ENCODE data around the gene SPEF1. TPM values are rescaled to one million over a fixed set of nuclear protein-coding genes. Genes with fewer than 3 reads are reported as not detected.
"Not testable (repeated sequence)": the region's sequence is repeated elsewhere in the genome, so short reads cannot be mapped to it uniquely, and the experiment has no call there.

The SPEF1 gene
- total RNA-seq, 2 donors from 2014 or later: 0.48 to 0.49 TPM

DNA sequence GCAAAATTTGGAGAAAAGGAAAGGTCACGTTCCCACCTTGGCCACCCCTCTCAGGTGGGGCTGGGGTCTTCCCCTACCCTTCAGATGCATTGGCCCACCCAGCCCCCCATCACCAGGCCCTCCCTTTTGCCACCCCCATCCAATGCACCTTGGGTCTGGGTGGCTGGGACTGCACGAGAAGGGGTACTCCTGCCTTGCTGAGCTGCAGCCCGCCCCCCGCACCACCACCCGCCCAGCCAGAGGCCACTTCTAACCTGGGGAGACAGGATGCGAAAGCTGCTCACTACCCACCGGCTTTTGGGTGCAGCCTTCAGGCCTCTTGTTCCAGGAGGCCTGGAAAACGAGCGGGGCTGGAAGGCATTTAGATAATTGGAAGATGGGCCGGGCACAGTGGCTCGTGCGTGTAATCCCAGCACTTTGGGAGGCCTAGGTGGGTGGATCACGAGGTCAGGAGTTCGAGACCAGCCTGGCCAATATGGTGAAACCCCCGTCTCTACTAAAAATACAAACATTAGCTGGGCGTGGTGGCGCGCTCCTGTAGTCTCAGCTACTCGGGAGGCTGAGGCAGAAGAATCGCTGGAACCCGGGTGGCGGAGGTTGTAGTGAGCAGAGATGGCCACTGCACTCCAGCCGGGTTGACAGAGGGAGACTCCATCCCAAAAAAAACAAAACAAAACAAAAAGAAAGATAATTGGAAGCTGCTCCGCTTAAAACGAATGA, 13.6 kb upstream of the SPEF1 start:
- H3K9me3 Mint-ChIP-seq: no peaks in the 10 kb centered on the region
- DNase-seq: no peak
- peak overlapping the region; percentile 94 to 96 for H3K4me3 Mint-ChIP-seq
- H3K36me3 Mint-ChIP-seq (ENCODE audit: insufficient read depth in 2 of 2): peaks cover 2 to 12% of the 10 kb centered on the region in 2 donors
- no peaks in the 10 kb centered on the region for H3K27me3 Mint-ChIP-seq (ENCODE audit: low read depth)
- no peak for ATAC-seq (replicated peaks in 1 of 2)
- peak overlapping the region; percentile 89 for H3K27ac Mint-ChIP-seq
- peaks cover 38% of the 10 kb centered on the region for H3K4me1 Mint-ChIP-seq (ENCODE audit: low read depth)

DNA sequence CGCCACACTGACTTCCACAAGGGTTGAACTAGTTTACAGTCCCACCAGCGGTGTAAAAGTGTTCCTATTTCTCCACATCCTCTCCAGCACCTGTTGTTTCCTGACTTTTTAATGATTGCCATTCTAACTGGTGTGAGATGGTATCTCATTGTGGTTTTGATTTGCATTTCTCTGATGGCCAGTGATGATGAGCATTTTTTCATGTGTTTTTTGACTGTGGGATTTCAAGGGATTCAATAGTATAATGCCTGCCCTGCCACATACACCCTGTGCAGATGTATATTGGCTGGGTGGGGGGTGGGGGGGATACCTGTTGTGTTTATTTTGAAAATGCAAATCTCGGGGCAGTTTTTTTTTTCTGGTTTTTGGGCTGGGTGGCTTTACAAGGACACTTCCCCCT, 12.9 kb upstream of the SPEF1 start:
- not testable (repeated sequence) for H3K27me3 Mint-ChIP-seq (ENCODE audit: low read depth); H3K9me3 Mint-ChIP-seq; H3K27ac Mint-ChIP-seq; DNase-seq; ATAC-seq (replicated peaks in 1 of 2); H3K4me3 Mint-ChIP-seq
- Mint-ChIP-seq H3K4me1 (ENCODE audit: low read depth) (peaks cover 35% of the 10 kb centered on the region), H3K36me3 (ENCODE audit: insufficient read depth in 2 of 2) (peaks cover 2 to 12% of the 10 kb centered on the region in 2 donors)

DNA sequence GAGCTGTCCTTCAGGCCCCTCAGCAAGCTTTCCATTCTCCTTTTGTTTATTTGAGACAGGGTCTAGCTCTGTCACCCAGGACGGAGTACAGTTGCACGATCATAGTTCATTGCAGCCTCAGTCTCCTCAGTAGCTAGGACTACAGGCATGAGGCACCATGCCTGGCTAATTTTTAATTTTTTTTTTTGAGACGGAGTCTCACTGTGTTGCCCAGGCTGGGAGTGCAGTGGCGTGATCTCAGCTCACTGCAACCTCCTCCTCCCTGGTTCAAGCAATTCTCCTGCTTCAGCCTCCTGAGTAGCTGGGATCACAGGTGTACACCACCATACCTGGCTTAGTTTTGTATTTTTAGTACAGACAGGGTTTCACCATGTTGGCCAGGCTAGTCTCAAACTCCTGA, 8.0 kb upstream of the SPEF1 start:
- not testable (repeated sequence) for H3K36me3 Mint-ChIP-seq (ENCODE audit: insufficient read depth in 2 of 2); ATAC-seq (replicated peaks in 1 of 2); H3K9me3 Mint-ChIP-seq; DNase-seq; H3K27me3 Mint-ChIP-seq (ENCODE audit: low read depth); H3K27ac Mint-ChIP-seq
- peaks cover 33% of the 10 kb centered on the region for H3K4me1 Mint-ChIP-seq (ENCODE audit: low read depth)
- peak overlapping the region; percentile 27 to 48 for H3K4me3 Mint-ChIP-seq

DNA sequence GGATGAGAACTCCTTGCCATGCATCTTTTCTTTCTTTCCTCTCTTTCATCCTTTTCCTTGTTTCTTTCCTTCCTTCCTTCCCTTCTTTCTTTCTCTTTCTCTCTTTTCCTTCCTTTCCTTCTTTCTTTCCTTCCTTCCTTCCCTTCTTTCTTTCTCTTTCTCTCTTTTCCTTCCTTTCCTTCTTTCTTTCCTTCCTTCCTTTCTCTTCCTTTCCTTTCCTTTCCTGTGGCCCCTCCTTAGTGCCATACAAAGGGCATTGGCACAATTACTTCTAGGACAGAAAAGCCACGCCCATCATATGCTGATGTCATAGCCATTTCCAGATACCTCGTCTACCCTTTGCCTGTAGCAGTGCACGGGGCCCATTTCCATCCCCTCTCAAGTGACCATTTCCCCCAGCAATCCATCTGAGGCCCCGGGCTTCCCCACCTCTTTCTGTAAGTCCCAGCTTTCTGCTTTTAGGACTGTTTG, 7.5 kb upstream of the SPEF1 start:
- Mint-ChIP-seq H3K4me3 (peak overlapping the region; percentile 27 to 48), H3K27me3 (ENCODE audit: low read depth) (no peaks in the 10 kb centered on the region), H3K9me3 (no peaks in the 10 kb centered on the region), H3K36me3 (ENCODE audit: insufficient read depth in 2 of 2) (peaks cover 2% of the 10 kb centered on the region in 2 donors), H3K27ac (no peak overlapping the region), H3K4me1 (ENCODE audit: low read depth) (peaks cover 38% of the 10 kb centered on the region)
- no peak for DNase-seq
- ATAC-seq (replicated peaks in 1 of 2): no peak

DNA sequence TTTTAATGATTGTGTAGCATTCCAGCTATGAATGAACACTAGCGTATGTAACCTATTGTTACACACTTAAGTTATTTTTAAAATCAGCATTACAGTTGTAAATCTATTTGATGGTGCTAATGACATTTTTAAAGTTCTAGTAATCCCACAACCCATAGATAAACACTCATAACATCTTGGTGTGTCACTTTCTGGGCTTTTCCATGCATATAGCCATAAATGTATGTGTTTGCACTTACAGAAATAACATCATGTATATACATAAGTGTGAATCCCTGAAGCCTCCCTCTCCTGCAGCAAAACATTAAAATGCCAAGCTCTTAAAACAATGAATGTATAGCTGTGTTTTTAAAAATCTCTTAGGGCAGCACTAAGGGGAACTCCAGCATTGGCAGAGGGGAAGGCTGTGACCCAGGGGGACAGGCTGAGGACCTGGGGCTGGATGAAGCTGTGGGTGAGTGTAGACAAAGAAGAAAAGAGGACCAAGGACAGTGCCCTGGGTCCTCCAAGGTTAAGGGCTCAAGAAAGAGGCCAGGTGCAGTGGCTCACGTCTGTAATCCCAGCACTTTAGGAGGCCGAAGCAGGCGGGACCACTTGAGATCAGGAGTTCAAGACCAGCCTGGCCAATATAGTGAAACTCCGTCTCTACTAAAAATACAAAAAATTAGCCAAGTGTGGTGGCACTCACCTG, 6.2 kb upstream of the SPEF1 start:
- Mint-ChIP-seq H3K4me3 (peak overlapping the region; percentile 50 to 64), H3K27me3 (ENCODE audit: low read depth) (no peaks in the 10 kb centered on the region), H3K27ac (peak overlapping the region; percentile 16), H3K9me3 (no peaks in the 10 kb centered on the region), H3K4me1 (ENCODE audit: low read depth) (peaks cover 48% of the 10 kb centered on the region), H3K36me3 (ENCODE audit: insufficient read depth in 2 of 2) (peaks cover 2% of the 10 kb centered on the region in 2 donors)
- ATAC-seq (replicated peaks in 1 of 2): no peak
- no peak for DNase-seq

DNA sequence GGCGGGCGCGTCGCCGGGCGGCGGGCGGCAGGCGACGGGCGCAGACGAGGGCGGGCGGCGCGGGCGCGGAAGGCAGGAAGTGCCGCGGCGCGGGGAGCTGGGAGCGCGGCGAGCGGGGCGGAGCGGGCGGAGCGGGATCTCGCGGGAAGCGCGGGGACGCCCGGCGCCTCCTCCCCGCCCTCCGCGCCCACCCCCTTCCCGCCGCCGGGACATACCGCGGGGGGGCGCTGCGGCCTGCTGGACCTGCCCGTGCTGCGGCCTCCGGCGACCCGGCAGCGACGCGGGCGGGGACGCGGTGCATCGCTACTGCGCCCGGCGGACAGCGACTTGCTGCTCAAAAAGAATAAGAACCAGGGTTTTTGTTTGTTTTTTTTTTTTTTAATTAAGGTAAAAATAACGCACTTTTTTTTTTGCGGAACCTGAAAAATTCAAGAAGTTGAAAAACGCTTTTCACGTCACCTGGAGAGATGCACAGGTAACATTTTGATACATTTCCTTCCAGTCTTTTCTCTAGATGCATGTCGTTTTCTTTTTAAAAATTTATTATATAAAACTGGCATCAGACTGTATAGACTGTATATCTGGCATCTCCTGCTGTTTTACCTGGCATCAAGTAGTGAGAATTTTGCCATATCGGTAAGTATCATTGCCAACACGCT, 5.5 kb upstream of the SPEF1 start, which contains the start of gene CENPB:
Gene CENPB (minus strand): TSS at position 76 of the 659 bp plus-strand sequence. CDS start 257 bp downstream, outside the sequence.
- H3K4me1 Mint-ChIP-seq (ENCODE audit: low read depth): peaks cover 54% of the 10 kb centered on the region
- H3K36me3 Mint-ChIP-seq (ENCODE audit: insufficient read depth in 2 of 2): peaks cover 2% of the 10 kb centered on the region in 2 donors
- H3K27ac Mint-ChIP-seq: peak within 1 kb of the TSS; percentile 43
- H3K27me3 Mint-ChIP-seq (ENCODE audit: low read depth): no peaks in the 10 kb centered on the region
- ATAC-seq (replicated peaks in 1 of 2) (peak; percentile 95), DNase-seq (peak; percentile 93 to 97)
- H3K4me3 Mint-ChIP-seq: peak within 1 kb of the TSS; percentile 78 to 84
- no peaks in the 10 kb centered on the region for H3K9me3 Mint-ChIP-seq

DNA sequence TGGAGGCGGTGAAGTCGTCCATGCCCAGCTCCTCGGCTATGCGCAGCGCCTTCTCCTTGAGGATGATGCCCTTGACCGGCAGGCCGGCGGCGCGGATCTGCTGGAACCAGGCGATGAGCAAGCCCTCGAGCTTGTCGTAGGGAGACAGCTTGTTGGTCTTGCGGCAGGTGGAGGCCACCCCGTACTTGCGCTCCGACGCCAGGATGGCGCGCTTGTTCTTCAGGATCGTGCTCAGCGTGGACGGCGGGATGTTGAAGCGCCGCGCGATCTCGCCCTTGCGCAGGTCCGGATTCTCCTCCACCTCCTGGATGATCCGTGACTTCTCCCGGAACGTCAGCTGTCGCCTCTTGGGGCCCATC, 4.9 kb upstream of the SPEF1 start:
- H3K36me3 Mint-ChIP-seq (ENCODE audit: insufficient read depth in 2 of 2): peaks cover 2% of the 10 kb centered on the region in 2 donors
- peak; percentile 50 to 57 for DNase-seq
- no peaks in the 10 kb centered on the region for H3K27me3 Mint-ChIP-seq (ENCODE audit: low read depth)
- H3K4me3 Mint-ChIP-seq: peak overlapping the region; percentile 78 to 84
- peak; percentile 34 to 46 for ATAC-seq (replicated peaks in 1 of 2)
- H3K4me1 Mint-ChIP-seq (ENCODE audit: low read depth): peaks cover 61% of the 10 kb centered on the region
- H3K9me3 Mint-ChIP-seq: no peaks in the 10 kb centered on the region
- H3K27ac Mint-ChIP-seq: peak overlapping the region; percentile 43

DNA sequence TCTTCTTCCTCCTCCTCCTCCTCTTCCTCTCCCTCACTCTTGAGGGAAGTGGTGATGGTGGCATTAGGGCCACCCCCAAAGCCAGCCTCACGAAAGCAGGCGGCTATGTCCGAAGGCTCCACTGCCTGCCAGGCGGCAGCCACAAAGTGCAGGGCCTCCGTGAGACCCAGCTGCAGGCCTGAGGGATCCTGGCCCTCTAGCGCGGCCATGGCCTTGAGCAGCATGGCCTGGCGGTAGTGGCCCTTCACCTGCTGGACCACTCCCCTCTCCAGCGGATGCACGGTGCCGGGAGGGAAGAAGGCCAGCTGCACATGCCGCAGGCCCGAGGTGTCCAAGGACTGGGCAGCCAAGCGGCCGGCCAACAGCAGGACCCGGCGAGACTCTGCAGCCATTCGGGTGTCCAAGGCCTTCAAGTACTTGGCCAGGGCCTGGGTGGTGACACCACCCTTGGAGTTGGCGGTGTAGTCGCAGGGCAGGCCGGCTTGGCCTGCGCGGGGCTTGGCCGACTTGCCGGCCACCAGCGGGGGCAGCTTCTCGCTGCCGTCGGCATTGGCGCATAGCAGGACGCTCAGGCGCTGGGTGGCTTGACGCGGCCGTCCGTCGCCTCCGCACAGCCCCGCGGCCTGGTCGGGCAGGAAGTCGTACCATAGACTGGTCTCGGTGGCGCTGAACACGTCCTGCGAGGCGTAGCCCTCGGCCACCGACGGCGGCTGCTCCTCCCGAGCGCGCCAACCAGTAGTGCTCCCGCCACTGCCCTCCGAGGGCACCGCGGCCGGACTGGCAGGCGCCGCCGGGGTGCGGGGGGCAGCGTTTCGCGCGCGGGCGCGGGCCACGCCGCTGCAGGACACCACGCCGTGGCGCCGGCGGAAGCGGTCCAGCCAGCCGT, 4.2 kb upstream of the SPEF1 start:
- Mint-ChIP-seq H3K27ac (no peak overlapping the region), H3K4me1 (ENCODE audit: low read depth) (peaks cover 68% of the 10 kb centered on the region), H3K27me3 (ENCODE audit: low read depth) (no peaks in the 10 kb centered on the region), H3K9me3 (no peaks in the 10 kb centered on the region), H3K36me3 (ENCODE audit: insufficient read depth in 2 of 2) (peaks cover 2% of the 10 kb centered on the region in 2 donors), H3K4me3 (peak overlapping the region; percentile 27 to 84)
- DNase-seq: no peak
- no peak for ATAC-seq (replicated peaks in 1 of 2)

DNA sequence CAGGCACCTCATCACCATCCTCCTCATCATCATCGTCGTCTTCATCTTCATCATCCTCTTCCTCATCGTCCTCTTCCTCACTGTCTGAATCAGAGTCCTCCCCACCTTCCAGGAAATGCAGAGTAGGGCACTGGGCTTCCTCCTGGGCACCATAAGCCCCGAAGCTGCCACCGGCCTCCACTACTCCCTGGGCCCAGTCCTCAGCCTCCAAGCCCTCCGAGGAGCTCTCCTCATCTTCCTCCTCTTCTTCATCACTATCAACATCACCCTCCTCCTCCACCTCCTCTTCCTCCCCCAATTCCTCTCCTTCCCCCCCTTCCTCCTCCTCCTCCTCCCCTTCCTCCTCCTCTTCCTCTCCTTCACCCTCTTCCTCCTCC, 3.6 kb upstream of the SPEF1 start:
- DNase-seq (no peak), ATAC-seq (replicated peaks in 1 of 2) (no peak)
- peak overlapping the region; percentile 57 to 80 for H3K4me3 Mint-ChIP-seq
- no peaks in the 10 kb centered on the region for H3K9me3 Mint-ChIP-seq
- peaks cover 1% of the 10 kb centered on the region for H3K27me3 Mint-ChIP-seq (ENCODE audit: low read depth)
- H3K36me3 Mint-ChIP-seq (ENCODE audit: insufficient read depth in 2 of 2): peaks cover 2% of the 10 kb centered on the region in 2 donors
- peaks cover 69% of the 10 kb centered on the region for H3K4me1 Mint-ChIP-seq (ENCODE audit: low read depth)
- H3K27ac Mint-ChIP-seq: peak overlapping the region; percentile 14

DNA sequence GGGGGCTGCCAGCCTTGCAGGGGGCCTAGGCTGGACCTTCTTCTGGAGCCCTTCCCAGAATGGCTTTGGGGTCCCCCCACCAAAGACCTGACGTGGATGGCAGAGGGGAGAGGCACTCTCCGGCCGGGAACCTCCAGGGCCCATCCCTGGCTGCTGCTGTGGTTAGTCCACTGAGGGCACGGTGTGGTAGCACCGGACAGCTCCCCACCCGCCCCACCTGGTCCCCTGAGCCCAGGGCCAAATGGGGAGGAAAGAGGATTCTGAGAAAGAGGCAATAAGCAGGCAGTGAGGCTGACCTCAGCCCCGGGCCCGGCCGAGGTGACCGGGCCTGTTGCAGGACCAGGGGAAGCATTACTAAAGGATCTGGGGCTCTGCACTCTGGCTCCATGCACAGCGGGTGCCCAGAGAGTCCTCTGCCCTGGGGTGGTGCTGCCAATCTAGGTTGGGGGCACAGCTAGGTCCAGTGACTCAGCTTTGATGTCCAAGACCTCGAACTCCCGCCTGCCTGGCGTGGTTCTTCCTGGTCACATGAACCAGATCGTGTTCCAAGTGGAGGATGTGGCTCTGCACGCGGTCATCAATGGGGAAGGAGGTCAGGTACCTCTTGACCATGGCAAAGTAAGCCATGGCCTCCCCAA, 3.1 kb upstream of the SPEF1 start:
- H3K27me3 Mint-ChIP-seq (ENCODE audit: low read depth): peaks cover 6% of the 10 kb centered on the region
- H3K4me1 Mint-ChIP-seq (ENCODE audit: low read depth): peaks cover 69% of the 10 kb centered on the region
- ATAC-seq (replicated peaks in 1 of 2): no peak
- no peak for DNase-seq
- H3K4me3 Mint-ChIP-seq: peak overlapping the region; percentile 57 to 80
- H3K36me3 Mint-ChIP-seq (ENCODE audit: insufficient read depth in 2 of 2): peaks cover 2% of the 10 kb centered on the region in 2 donors
- H3K27ac Mint-ChIP-seq: peak overlapping the region; percentile 14
- H3K9me3 Mint-ChIP-seq: no peaks in the 10 kb centered on the region

DNA sequence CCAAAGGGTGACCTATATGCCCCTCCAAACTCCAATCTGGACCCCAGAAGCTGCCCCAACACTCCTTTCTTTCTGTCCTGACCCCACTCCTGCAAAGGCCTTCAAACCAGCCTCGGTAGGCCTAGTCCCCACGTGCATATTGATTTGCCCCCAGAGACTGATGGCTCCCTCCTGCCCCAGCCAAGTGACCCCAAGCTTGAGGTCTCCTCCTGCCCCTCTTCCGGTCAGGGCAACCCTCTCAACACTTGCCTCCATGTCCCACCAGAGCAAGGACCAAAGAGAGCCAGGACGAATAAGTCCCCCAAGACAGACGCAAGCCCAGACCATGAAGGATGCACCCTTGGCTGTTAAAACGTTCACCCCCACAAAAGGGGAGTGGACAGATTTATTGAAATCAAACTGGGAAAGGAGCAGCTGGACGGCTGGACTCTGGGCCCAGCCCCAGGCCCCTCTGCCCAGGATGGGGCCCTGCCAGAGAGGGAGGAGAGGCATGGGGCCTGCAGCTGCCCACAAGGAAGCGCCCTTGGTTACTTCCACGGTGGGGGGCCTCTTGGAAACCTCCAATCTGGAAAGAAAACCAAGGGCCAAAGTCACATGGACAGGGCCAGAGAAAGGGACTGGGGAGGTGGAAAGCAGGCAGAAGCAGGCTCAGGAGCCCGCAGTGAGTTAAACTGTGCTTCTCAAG, 2.4 kb upstream of the SPEF1 start:
- H3K27ac Mint-ChIP-seq: no peak overlapping the region
- H3K4me3 Mint-ChIP-seq: peak overlapping the region in 1 of 2 donors; percentile 31
- no peaks in the 10 kb centered on the region for H3K9me3 Mint-ChIP-seq

More for the DNA sequence above, 2.4 kb upstream of the SPEF1 start:
- no peak for DNase-seq
- no peak for ATAC-seq (replicated peaks in 1 of 2)
- H3K4me1 Mint-ChIP-seq (ENCODE audit: low read depth): peaks cover 62% of the 10 kb centered on the region
- H3K36me3 Mint-ChIP-seq (ENCODE audit: insufficient read depth in 2 of 2): peaks cover 2% of the 10 kb centered on the region in 2 donors
- peaks cover 12% of the 10 kb centered on the region for H3K27me3 Mint-ChIP-seq (ENCODE audit: low read depth)
